Panc1 (cell line): ENCODE measurements around the gene ESRRB. TPM values are rescaled to one million over a fixed set of nuclear protein-coding genes. Genes with fewer than 3 reads are reported as not detected.
"Not testable (repeated sequence)": the region's sequence is repeated elsewhere in the genome, so short reads cannot be mapped to it uniquely, and the experiment has no call there.

Experiments
- ATAC-seq: fragments of 200-7000 bp; cut with Tn5 transposase; 2 replicates; pipeline ENCODE4 v1.9.1; 2020; ENCODE audit warnings: mild to moderate bottlenecking, moderate library complexity
- BruUV-seq: library from RNA; stranded (reverse); fragments of 400-500 nt; replicated peaks from 2 replicates; lab custom pipeline; 2021; lab: Mats Ljungman, UMichigan
- CTCF ChIA-PET: fragments of 300-600 bp; sonication (Branson Sonifier 250); formaldehyde crosslinking; loops from one replicate; lab custom pipeline; 2022; ENCODE audit warnings: antibody characterized with exemption; lab: Charles Lee
- POLR2A ChIA-PET: fragments of 300-600 bp; sonication (Branson Sonifier 250); formaldehyde crosslinking; loops from one replicate; lab custom pipeline; 2022; ENCODE audit warnings: antibody characterized with exemption; lab: Charles Lee
- DNase-seq: peaks from one replicate; pipeline ENCODE4 v3.0.0-alpha.2; 2010; ENCODE audit warnings: low read depth, low spot score
- H3K27ac ChIP-seq: 2 replicates; pipeline ENCODE4 v1.5.1; 2011; ENCODE audit warnings: mild to moderate bottlenecking, low read length, inconsistent platforms
- H3K27me3 ChIP-seq: fragments of 200-500 bp; sonication (Bioruptor generic); 2 replicates; pipeline ENCODE4 v1.6.0; 2014; ENCODE audit warnings: low read length, inconsistent platforms; ENCODE audit not compliant: control insufficient read depth, insufficient read depth
- H3K36me3 ChIP-seq: fragments of 200-500 bp; sonication (Bioruptor generic); 2 replicates; pipeline ENCODE4 v1.5.1; 2014; ENCODE audit warnings: inconsistent platforms, mild to moderate bottlenecking, low read length, moderate library complexity; ENCODE audit not compliant: control insufficient read depth, insufficient read depth
- H3K4me1 ChIP-seq: 2 replicates; pipeline ENCODE4 v1.5.1; 2011; ENCODE audit warnings: inconsistent platforms, mild to moderate bottlenecking, low read length, moderate library complexity; ENCODE audit not compliant: control insufficient read depth, insufficient read depth
- H3K4me3 ChIP-seq, 2 experiments: 2 replicates each; pipeline ENCODE4 v1.5.1; 2011 to 2012; ENCODE audit warnings: low read depth in 2 of 2, low read length in 2 of 2, mild to moderate bottlenecking in 2 of 2, inconsistent platforms in 1 of 2, moderate library complexity in 1 of 2
- H3K9me3 ChIP-seq: fragments of 200-500 bp; sonication (Bioruptor generic); 2 replicates; pipeline ENCODE4 v1.5.1; 2014; ENCODE audit warnings: low read depth, mild to moderate bottlenecking, inconsistent platforms, low read length, moderate library complexity; ENCODE audit not compliant: control insufficient read depth, insufficient read depth
- POLR2AphosphoS5 ChIP-seq: IDR thresholded peaks from 2 replicates; pipeline ENCODE4 v1.6.1; 2012; ENCODE audit warnings: mild to moderate bottlenecking, low read depth, low read length, moderate library complexity
- SIN3A ChIP-seq: IDR thresholded peaks from 2 replicates; pipeline ENCODE4 v1.6.1; 2012; ENCODE audit warnings: low read depth, mild to moderate bottlenecking, low read length, moderate library complexity, borderline replicate concordance; ENCODE audit not compliant: insufficient read depth
- TCF7L2 ChIP-seq: IDR thresholded peaks from 2 replicates; pipeline ENCODE4 v1.6.1; 2011; ENCODE audit warnings: mild to moderate bottlenecking, low read depth, low read length, inconsistent platforms
- in situ Hi-C: cut with HindIII; loops from 2 replicates; pipeline ENCODE4 v1.10.0; 2016; ENCODE audit warnings: low sequenced_read_pairs, low pct_unique_long_range_greater_than_20kb
- intact Hi-C: fragments of 100-400 bp; cut with micrococcal nuclease; formaldehyde crosslinking; loops from one replicate; pipeline ENCODE4 v1.10.0; 2022; ENCODE audit not compliant: unreplicated experiment
- total RNA-seq: library from RNA; stranded (reverse); gene quantifications from one replicate; pipeline ENCODE4 v1.2.1, GENCODE V29; 2021; ENCODE audit not compliant: unreplicated experiment
- TF ChIP-seq, protein P1 (sequence below): fragments of 450-650 bp; IDR thresholded peaks from 2 replicates; pipeline ENCODE4 v1.5.1; 2017; ENCODE audit warnings: mild to moderate bottlenecking
- TF ChIP-seq, protein P2 (sequence below), 2 experiments: IDR thresholded peaks; 2 replicates each; pipeline ENCODE4 v1.6.1; 2011 to 2012; ENCODE audit warnings: low read depth in 2 of 2, control low read depth in 1 of 2, low read length in 1 of 2, mild to moderate bottlenecking in 1 of 2, moderate library complexity in 1 of 2; ENCODE audit not compliant: insufficient read depth in 1 of 2

The ESRRB gene
- total RNA-seq, 1 experiment from 2014 or later: not detected

GRCh38 chr14:76531821-76532318 is 155.9 kb downstream of the ESRRB start:
- BruUV-seq: no TSS peak
- no peaks in the 10 kb centered on the region for H3K36me3 ChIP-seq
- ATAC-seq: no peak
- TF ChIP-seq, protein P1, sequence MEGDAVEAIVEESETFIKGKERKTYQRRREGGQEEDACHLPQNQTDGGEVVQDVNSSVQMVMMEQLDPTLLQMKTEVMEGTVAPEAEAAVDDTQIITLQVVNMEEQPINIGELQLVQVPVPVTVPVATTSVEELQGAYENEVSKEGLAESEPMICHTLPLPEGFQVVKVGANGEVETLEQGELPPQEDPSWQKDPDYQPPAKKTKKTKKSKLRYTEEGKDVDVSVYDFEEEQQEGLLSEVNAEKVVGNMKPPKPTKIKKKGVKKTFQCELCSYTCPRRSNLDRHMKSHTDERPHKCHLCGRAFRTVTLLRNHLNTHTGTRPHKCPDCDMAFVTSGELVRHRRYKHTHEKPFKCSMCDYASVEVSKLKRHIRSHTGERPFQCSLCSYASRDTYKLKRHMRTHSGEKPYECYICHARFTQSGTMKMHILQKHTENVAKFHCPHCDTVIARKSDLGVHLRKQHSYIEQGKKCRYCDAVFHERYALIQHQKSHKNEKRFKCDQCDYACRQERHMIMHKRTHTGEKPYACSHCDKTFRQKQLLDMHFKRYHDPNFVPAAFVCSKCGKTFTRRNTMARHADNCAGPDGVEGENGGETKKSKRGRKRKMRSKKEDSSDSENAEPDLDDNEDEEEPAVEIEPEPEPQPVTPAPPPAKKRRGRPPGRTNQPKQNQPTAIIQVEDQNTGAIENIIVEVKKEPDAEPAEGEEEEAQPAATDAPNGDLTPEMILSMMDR: no peak
- no peak for TF ChIP-seq POLR2AphosphoS5
- no peak for TF ChIP-seq SIN3A
- TF ChIP-seq TCF7L2: no peak
- TF ChIP-seq, protein P2, sequence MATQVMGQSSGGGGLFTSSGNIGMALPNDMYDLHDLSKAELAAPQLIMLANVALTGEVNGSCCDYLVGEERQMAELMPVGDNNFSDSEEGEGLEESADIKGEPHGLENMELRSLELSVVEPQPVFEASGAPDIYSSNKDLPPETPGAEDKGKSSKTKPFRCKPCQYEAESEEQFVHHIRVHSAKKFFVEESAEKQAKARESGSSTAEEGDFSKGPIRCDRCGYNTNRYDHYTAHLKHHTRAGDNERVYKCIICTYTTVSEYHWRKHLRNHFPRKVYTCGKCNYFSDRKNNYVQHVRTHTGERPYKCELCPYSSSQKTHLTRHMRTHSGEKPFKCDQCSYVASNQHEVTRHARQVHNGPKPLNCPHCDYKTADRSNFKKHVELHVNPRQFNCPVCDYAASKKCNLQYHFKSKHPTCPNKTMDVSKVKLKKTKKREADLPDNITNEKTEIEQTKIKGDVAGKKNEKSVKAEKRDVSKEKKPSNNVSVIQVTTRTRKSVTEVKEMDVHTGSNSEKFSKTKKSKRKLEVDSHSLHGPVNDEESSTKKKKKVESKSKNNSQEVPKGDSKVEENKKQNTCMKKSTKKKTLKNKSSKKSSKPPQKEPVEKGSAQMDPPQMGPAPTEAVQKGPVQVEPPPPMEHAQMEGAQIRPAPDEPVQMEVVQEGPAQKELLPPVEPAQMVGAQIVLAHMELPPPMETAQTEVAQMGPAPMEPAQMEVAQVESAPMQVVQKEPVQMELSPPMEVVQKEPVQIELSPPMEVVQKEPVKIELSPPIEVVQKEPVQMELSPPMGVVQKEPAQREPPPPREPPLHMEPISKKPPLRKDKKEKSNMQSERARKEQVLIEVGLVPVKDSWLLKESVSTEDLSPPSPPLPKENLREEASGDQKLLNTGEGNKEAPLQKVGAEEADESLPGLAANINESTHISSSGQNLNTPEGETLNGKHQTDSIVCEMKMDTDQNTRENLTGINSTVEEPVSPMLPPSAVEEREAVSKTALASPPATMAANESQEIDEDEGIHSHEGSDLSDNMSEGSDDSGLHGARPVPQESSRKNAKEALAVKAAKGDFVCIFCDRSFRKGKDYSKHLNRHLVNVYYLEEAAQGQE (IDR thresholded peaks at IDR 0.05; ENCODE audit: insufficient read depth in 1 of 2, low read depth in 2 of 2, low read length in 1 of 2): no peak
- H3K27me3 ChIP-seq: no peaks in the 10 kb centered on the region
- no peaks in the 10 kb centered on the region for H3K4me1 ChIP-seq
- no peak overlapping the region for H3K27ac ChIP-seq
- intact Hi-C loops: no loop called here
- H3K9me3 ChIP-seq: no peaks in the 10 kb centered on the region
- POLR2A ChIA-PET: no interaction called here
- CTCF ChIA-PET: no interaction called here
- DNase-seq: no peak
- H3K4me3 ChIP-seq: no peak overlapping the region
- in situ Hi-C loops: no loop called here

DNA sequence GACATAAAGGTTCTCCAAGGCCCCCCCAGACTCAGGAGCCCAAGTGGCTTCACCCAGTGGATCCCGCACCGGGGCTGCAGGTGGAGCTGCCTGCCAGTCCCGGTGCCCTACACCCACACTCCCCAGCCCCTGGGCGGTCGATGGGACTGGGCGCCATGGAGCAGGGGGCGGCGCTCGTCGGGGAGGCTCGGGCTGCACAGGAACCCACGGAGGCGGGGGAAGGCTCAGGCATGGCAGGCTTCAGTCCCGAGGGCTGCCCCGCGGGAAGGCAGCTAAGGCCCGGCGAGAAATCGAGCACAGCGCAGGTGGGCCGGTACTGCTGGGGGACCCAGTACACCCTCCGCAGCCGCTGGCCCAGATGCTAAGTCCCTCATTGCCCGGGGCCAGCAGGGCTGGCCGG is 160.7 kb downstream of the ESRRB start:
- H3K4me1 ChIP-seq, POLR2A ChIA-PET, ATAC-seq, BruUV-seq, CTCF ChIA-PET, H3K4me3 ChIP-seq, H3K9me3 ChIP-seq, H3K27me3 ChIP-seq, in situ Hi-C loops, DNase-seq, H3K27ac ChIP-seq, H3K36me3 ChIP-seq, intact Hi-C loops: not testable (repeated sequence)

DNA sequence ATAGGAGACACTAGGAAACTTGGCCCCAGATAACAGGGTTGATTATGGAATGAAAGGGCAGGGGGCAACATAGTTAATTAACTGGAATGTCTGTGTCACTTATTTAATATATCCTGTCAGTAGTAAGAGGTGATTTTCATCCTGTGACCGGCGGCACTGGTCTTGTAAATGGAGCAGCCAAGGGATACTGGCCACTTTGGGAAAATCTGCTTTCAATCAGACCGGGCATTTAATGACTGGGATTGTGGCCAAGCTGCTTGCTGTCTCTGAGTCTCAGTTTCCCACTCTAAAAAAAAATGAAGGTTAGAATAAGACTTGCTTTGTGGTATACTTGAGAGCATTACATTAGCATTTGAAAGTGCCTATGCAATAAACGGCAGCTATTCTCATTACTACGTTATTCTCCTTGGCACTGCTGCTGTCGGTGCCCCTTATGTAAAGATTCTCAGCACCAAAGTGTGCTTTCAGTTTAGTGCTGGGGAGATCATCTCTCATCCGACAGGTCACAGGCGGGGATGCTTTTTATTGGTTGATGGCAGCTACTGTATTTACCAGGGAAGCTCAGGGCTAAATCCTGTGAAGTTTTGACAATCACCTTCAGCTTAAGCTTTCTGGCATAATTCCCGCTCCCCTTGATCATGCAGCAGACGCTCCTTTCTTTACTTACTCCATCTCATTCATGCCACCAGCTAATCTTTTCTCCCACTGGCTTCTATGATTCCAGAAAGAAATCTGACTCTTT is 162.1 kb downstream of the ESRRB start:
- intact Hi-C loops (no loop called here), in situ Hi-C loops (no loop called here)
- Histone ChIP-seq H3K36me3 (no peaks in the 10 kb centered on the region), H3K4me3 (no peak overlapping the region), H3K9me3 (no peaks in the 10 kb centered on the region), H3K4me1 (no peaks in the 10 kb centered on the region), H3K27me3 (no peaks in the 10 kb centered on the region), H3K27ac (no peak overlapping the region)
- DNase-seq: no peak
- TF ChIP-seq POLR2AphosphoS5: no peak
- no peak for TF ChIP-seq TCF7L2
- TF ChIP-seq, protein P2 (IDR thresholded peaks at IDR 0.05; ENCODE audit: insufficient read depth in 1 of 2, low read depth in 2 of 2, low read length in 1 of 2): no peak
- TF ChIP-seq, protein P1: no peak
- no peak for TF ChIP-seq SIN3A
- ChIA-PET POLR2A (no interaction called here), CTCF (interaction anchor here (0.7 kb wide), 1 partner anchor 8 kb away, joined by 3 read pairs; no protein-coding TSS in a partner anchor)
- BruUV-seq: no TSS peak
- ATAC-seq: no peak
